ENCODE results near the gene PYHIN1.

Gene PYHIN1

GRCh38 chr1:158916085-158916484 is 15.3 kb upstream of the PYHIN1 start:
- TF ChIP-seq REST (IDR thresholded peaks at IDR 0.05; ENCODE audit: insufficient read depth in 1 of 2, low read depth in 2 of 2, low read length in 2 of 2), result no peak
- TF ChIP-seq FOXP2 (optimal IDR thresholded peaks at IDR 0.05; ENCODE audit: borderline replicate concordance, extremely low read depth, extremely low read length, insufficient read depth), result no peak
- TF ChIP-seq SIN3A (IDR thresholded peaks at IDR 0.05; ENCODE audit: borderline replicate concordance, insufficient read depth, low read length), result no peak
- no peak for TF ChIP-seq TAF1 (IDR thresholded peaks at IDR 0.05; ENCODE audit: borderline replicate concordance, insufficient read depth, low read length)
- TF ChIP-seq POLR2AphosphoS5 (IDR thresholded peaks at IDR 0.05; ENCODE audit: low read depth, low read length), result no peak

- no peak for TF ChIP-seq TAF1 (IDR thresholded peaks at IDR 0.05; ENCODE audit: borderline replicate concordance, insufficient read depth, low read length)
- no peak for TF ChIP-seq POLR2AphosphoS5 (IDR thresholded peaks at IDR 0.05; ENCODE audit: low read depth, low read length)
- no peak for TF ChIP-seq REST (IDR thresholded peaks at IDR 0.05; ENCODE audit: insufficient read depth in 1 of 2, low read depth in 2 of 2, low read length in 2 of 2)
- no peak for TF ChIP-seq FOXP2 (optimal IDR thresholded peaks at IDR 0.05; ENCODE audit: borderline replicate concordance, extremely low read depth, extremely low read length, insufficient read depth)
- TF ChIP-seq SIN3A (IDR thresholded peaks at IDR 0.05; ENCODE audit: borderline replicate concordance, insufficient read depth, low read length), result no peak
Measured at GRCh38 chr1:158924677-158925076, 6.7 kb upstream of the PYHIN1 start.

DNA sequence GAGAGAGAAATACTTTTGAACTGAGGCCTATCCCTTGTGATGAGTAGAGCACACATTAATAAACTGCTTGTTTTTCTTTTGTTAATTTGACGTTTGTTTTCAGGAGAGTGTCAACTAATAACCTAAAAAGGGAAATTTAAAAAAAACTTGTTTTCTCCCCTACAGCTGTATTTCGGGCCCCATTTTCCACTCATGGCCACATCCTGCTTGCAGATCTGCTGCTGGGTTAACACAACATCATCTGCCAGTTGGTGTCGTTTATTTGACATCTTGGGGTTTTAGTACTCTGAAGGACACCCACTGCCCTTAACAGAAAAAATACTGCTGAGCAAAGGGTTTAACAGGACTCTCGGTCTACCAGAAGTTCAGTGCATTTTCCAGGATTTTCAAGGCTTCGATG is 848 bp upstream of the PYHIN1 start:
- TF ChIP-seq SIN3A (IDR thresholded peaks at IDR 0.05; ENCODE audit: borderline replicate concordance, insufficient read depth, low read length) (no peak), POLR2AphosphoS5 (IDR thresholded peaks at IDR 0.05; ENCODE audit: low read depth, low read length) (no peak), REST (IDR thresholded peaks at IDR 0.05; ENCODE audit: insufficient read depth in 1 of 2, low read depth in 2 of 2, low read length in 2 of 2) (no peak), FOXP2 (optimal IDR thresholded peaks at IDR 0.05; ENCODE audit: borderline replicate concordance, extremely low read depth, extremely low read length, insufficient read depth) (no peak), TAF1 (IDR thresholded peaks at IDR 0.05; ENCODE audit: borderline replicate concordance, insufficient read depth, low read length) (no peak)

DNA sequence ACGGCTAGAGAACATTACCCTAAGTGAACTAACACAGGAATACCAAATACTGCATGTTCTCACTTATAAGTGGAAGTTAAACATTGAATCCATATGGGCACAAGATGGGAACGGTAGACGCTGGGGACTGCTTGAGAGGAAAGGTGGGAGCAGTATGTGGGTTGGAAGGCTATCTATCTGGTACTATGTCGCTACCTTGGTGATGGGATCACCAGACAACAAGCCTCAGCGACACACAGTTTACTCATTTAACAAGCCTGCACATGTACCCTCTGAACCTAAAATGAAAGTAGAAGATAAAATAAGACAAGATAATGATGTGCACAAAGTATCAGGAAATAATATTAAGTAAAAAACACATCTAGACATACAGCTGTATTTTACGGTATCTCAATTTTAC is 819 bp downstream of the PYHIN1 start:
- no peak for TF ChIP-seq TAF1 (IDR thresholded peaks at IDR 0.05; ENCODE audit: borderline replicate concordance, insufficient read depth, low read length)

GRCh38 chr1:158933621-158934020 is 2.3 kb downstream of the PYHIN1 start:
- TF ChIP-seq POLR2AphosphoS5 (IDR thresholded peaks at IDR 0.05; ENCODE audit: low read depth, low read length), result no peak
- TF ChIP-seq REST (IDR thresholded peaks at IDR 0.05; ENCODE audit: insufficient read depth in 1 of 2, low read depth in 2 of 2, low read length in 2 of 2), result no peak
- no peak for TF ChIP-seq TAF1 (IDR thresholded peaks at IDR 0.05; ENCODE audit: borderline replicate concordance, insufficient read depth, low read length)
- TF ChIP-seq SIN3A (IDR thresholded peaks at IDR 0.05; ENCODE audit: borderline replicate concordance, insufficient read depth, low read length), result no peak
- TF ChIP-seq FOXP2 (optimal IDR thresholded peaks at IDR 0.05; ENCODE audit: borderline replicate concordance, extremely low read depth, extremely low read length, insufficient read depth), result no peak

All from PFSK-1 (cell line).